Measurements from ENCODE around the gene MAML3.

DNA sequence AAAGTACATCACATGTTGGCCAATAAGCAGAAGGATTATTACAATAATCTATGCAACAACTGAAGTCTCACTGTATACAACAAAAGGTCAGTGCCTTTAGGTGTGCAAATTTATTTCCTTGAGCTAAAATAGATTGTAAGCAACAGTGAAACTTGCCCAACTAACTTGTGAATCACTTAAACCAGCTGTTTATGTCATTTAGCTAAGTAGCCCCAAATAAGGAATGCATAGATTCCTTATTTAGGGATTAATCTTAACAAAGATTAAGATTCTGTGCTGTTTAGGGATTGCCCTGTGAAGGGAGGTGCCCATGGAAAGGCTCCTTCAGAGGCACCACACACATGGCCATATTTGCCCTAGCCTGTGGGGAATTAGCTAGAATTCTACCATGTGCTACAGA, 168.6 kb downstream of the MAML3 start:
- no peak for TF ChIP-seq POLR2AphosphoS5 (IDR thresholded peaks at IDR 0.05; ENCODE audit: low read depth, low read length)
- no peak for TF ChIP-seq POLR2A (IDR thresholded peaks at IDR 0.05; ENCODE audit: low read depth, low read length)

Measured in GM12891 (cell line).